Endothelial cell of umbilical vein (primary cell): ENCODE data around the gene GBX2. TPM values are rescaled to one million over a fixed set of nuclear protein-coding genes. Genes with fewer than 3 reads are reported as not detected.

Experiments used
- BruUV-seq: library from RNA; stranded (reverse); fragments of 400-500 nt; replicated peaks from 2 replicates; lab custom pipeline; 2021; lab: Mats Ljungman, UMichigan
- CTCF ChIA-PET: fragments of 300-600, 350-600 bp; sonication (Branson Sonifier 250); formaldehyde crosslinking; loops from one replicate; lab custom pipeline; 2021; ENCODE audit warnings: antibody characterized with exemption, inconsistent platforms; lab: Charles Lee
- POLR2A ChIA-PET: fragments of 300-600, 350-600 bp; sonication (Branson Sonifier 250); formaldehyde crosslinking; loops from one replicate; lab custom pipeline; 2021; ENCODE audit warnings: antibody characterized with exemption, inconsistent platforms; lab: Charles Lee
- DNase-seq: peaks from one replicate; pipeline ENCODE4 v3.0.0-alpha.2; 2011; ENCODE audit warnings: low read depth, low spot score
- FAIRE-seq: peaks from 2 replicates; lab custom pipeline; 2011; peaks lifted over from hg19 to GRCh38; lab: Jason Lieb, UNC
- H2AFZ ChIP-seq: 2 replicates; pipeline ENCODE4 v1.6.0; 2012; ENCODE audit warnings: low read depth, low read length, control low read depth, inconsistent platforms
- H3K27ac ChIP-seq: 2 replicates; pipeline ENCODE4 v1.5.1; 2011; ENCODE audit warnings: low read depth, mild to moderate bottlenecking, control low read depth, low read length, moderate library complexity; ENCODE audit not compliant: insufficient read depth
- H3K27me3 ChIP-seq, 2 experiments: 2 replicates each; pipeline versions ENCODE4 v1.6.0 to v1.6.1; 2011; ENCODE audit warnings: low read length in 2 of 2, mixed read lengths in 1 of 2; ENCODE audit not compliant: control insufficient read depth in 2 of 2, insufficient read depth in 2 of 2
- H3K36me3 ChIP-seq, 2 experiments: 2 replicates in 1 of 2; 3 replicates in 1 of 2; pipeline ENCODE4 v1.5.1; 2011; ENCODE audit warnings: low read length in 2 of 2, mild to moderate bottlenecking in 1 of 2, moderate library complexity in 1 of 2; ENCODE audit not compliant: control insufficient read depth in 2 of 2, insufficient read depth in 2 of 2; ENCODE audit errors: extremely low read depth in 1 of 2
- H3K4me1 ChIP-seq: 3 replicates; pipeline ENCODE4 v1.5.1; 2011; ENCODE audit warnings: mild to moderate bottlenecking, low read length; ENCODE audit not compliant: control insufficient read depth, insufficient read depth; ENCODE audit errors: extremely low read depth
- H3K4me2 ChIP-seq: 2 replicates; pipeline ENCODE4 v1.6.1; 2011; ENCODE audit warnings: low read length, control low read depth, mixed read lengths; ENCODE audit not compliant: insufficient read depth
- H3K4me3 ChIP-seq, 3 experiments: fragments of 200-600 bp in 1 of 3; sonication (generic), shearing (Covaris generic) in 1 of 3; replicated peaks in 1 of 3; 2 replicates each; pipeline ENCODE4 v1.5.1; 2011 to 2016; ENCODE audit warnings: control low read depth in 3 of 3, low read length in 3 of 3, mild to moderate bottlenecking in 2 of 3, inconsistent platforms in 1 of 3, low read depth in 1 of 3, moderate library complexity in 1 of 3; ENCODE audit not compliant: insufficient read depth in 1 of 3
- H3K79me2 ChIP-seq: 2 replicates; pipeline ENCODE4 v1.6.0; 2012; ENCODE audit warnings: low read length, inconsistent platforms; ENCODE audit not compliant: control insufficient read depth, insufficient read depth
- H3K9ac ChIP-seq: replicated peaks from 2 replicates; pipeline ENCODE3; 2011; ENCODE audit warnings: low read length, control low read depth; ENCODE audit not compliant: insufficient read depth; ENCODE audit errors: extremely low read depth
- H3K9me1 ChIP-seq: replicated peaks from 3 replicates; pipeline ENCODE4 v1.6.0; 2011; ENCODE audit warnings: mild to moderate bottlenecking, low read length; ENCODE audit not compliant: control insufficient read depth, insufficient read depth; ENCODE audit errors: extremely low read depth
- H3K9me3 ChIP-seq: replicated peaks from 2 replicates; pipeline ENCODE4 v1.5.1; 2012; ENCODE audit warnings: low read length, inconsistent platforms; ENCODE audit not compliant: control insufficient read depth, insufficient read depth
- H4K20me1 ChIP-seq: replicated peaks from 2 replicates; pipeline ENCODE3; 2011; ENCODE audit warnings: mild to moderate bottlenecking, low read length; ENCODE audit not compliant: control insufficient read depth, insufficient read depth; ENCODE audit errors: extremely low read depth
- EZH2 ChIP-seq: IDR thresholded peaks from 2 replicates; pipeline ENCODE4 v1.6.1; 2012; ENCODE audit warnings: borderline replicate concordance, low read depth, mild to moderate bottlenecking, moderate library complexity, low read length, inconsistent platforms; ENCODE audit not compliant: severe bottlenecking
- JUN ChIP-seq: IDR thresholded peaks from 2 replicates; pipeline ENCODE4 v1.6.1; 2011; ENCODE audit warnings: borderline replicate concordance, low read depth; ENCODE audit not compliant: insufficient read length, insufficient read depth
- MYC ChIP-seq: IDR thresholded peaks from one replicate; pipeline ENCODE4 v1.6.1; 2011; ENCODE audit warnings: mild to moderate bottlenecking, low read depth, low read length
- dilution Hi-C: fragments of 300-500 bp; cut with MboI; formaldehyde crosslinking; loops from one replicate; pipeline ENCODE4 v1.15.0; 2019; ENCODE audit warnings: low sequenced_read_pairs; ENCODE audit not compliant: extremely low pct_ligation_motif_present
- intact Hi-C: fragments of 100-400 bp; cut with micrococcal nuclease; formaldehyde crosslinking; loops from one replicate; pipeline ENCODE4 v1.10.0; 2022
- polyA plus RNA-seq, 4 experiments: library from polyadenylated mRNA; depleted of rRNA in 3 of 4; stranded (reverse) in 3 of 4; unstranded in 1 of 4; fragments of >200 nt; gene quantifications; 2 replicates each; pipeline versions ENCODE4 v1.2.1 to v1.2.3, GENCODE V29; 2011 to 2012; ENCODE audit warnings: missing spikeins in 1 of 4
- total RNA-seq: library from RNA; stranded (reverse); gene quantifications from 2 replicates; pipeline ENCODE4 v1.2.3, GENCODE V29; 2021
- TF ChIP-seq, protein P1 (sequence below), 2 donors: IDR thresholded peaks; 1 replicate in 1 of 2; 2 replicates in 1 of 2; pipeline ENCODE4 v1.5.1; 2011; ENCODE audit warnings: low read length in 2 of 2, mild to moderate bottlenecking in 2 of 2, moderate library complexity in 2 of 2, control low read depth in 1 of 2, inconsistent platforms in 1 of 2, low read depth in 1 of 2; ENCODE audit not compliant: insufficient read depth in 1 of 2; ENCODE audit errors: extremely low read depth in 1 of 2

GBX2 gene
- total and polyA plus RNA-seq, 2 donors (not counting 3 experiments of a cell fraction or from before 2014, with no cell fraction given), result 3.0 to 3.6 TPM

DNA sequence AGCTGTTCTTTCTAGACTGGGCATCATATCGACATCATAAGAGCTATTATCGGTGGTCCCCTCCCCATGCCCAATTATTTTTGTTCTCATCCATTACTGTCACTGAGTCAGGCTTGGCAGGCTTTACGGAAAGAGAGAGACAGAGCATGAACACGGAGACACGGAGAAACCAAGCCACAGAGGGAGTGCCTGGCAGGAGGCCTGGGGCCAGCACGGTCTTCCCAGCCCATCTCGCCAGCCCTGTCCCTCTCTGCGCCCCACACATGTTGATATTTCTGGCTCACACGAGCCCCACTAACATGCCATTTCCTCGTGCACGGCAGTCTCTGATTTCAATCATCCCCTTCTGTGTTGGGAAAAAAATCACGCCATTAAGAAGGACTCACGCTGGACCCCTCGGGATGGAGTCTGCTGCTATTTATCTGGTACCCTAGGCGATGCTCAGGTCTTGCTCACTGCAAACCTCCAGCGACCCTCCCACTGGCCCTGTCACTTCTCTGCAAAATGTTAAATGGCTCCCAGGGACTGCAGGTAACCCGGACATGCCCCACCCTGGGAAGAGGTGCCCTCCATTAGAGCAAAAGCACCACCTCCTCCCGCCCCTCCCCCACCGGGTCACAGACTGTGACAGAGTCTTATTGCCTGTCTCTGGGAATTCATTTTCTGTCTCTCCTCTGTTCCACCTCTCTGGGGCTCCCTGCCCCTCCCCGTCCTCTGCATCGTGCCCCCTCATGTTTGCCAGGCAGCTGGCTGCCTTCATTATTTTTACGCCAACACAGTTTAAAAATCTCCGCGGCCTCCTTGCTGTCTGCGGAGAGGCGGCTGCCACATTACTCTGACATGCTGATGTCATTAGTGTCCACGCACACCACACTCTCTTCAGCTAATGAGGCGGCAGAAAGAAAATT is 40.1 kb upstream of the GBX2 start:
- Histone ChIP-seq H3K27me3 (no peaks in the 10 kb centered on the region), H3K27ac (no peak overlapping the region), H3K4me3 (no peak overlapping the region), H3K4me1 (peaks cover 14% of the 10 kb centered on the region), H3K79me2 (no peaks in the 10 kb centered on the region), H3K4me2 (no peak overlapping the region), H3K9ac (no peak overlapping the region), H2AFZ (no peak overlapping the region), H3K9me1 (no peaks in the 10 kb centered on the region), H4K20me1 (no peaks in the 10 kb centered on the region), H3K36me3 (no peaks in the 10 kb centered on the region), H3K9me3 (no peaks in the 10 kb centered on the region)
- POLR2A ChIA-PET, result interaction anchor here (0.6 kb wide), 1 partner anchor 42 kb away, joined by 6 read pairs; no protein-coding TSS in a partner anchor
- FAIRE-seq, result no peak
- DNase-seq, result no peak
- CTCF ChIA-PET, result interaction anchor here (1.1 to 1.5 kb wide), 4 partner anchors 9 to 442 kb away, joined by 3 to 5 read pairs (median 4); no protein-coding TSS in a partner anchor
- intact Hi-C loops, result no loop called here
- TF ChIP-seq MYC, result no peak
- TF ChIP-seq EZH2, result no peak
- TF ChIP-seq, protein P1, sequence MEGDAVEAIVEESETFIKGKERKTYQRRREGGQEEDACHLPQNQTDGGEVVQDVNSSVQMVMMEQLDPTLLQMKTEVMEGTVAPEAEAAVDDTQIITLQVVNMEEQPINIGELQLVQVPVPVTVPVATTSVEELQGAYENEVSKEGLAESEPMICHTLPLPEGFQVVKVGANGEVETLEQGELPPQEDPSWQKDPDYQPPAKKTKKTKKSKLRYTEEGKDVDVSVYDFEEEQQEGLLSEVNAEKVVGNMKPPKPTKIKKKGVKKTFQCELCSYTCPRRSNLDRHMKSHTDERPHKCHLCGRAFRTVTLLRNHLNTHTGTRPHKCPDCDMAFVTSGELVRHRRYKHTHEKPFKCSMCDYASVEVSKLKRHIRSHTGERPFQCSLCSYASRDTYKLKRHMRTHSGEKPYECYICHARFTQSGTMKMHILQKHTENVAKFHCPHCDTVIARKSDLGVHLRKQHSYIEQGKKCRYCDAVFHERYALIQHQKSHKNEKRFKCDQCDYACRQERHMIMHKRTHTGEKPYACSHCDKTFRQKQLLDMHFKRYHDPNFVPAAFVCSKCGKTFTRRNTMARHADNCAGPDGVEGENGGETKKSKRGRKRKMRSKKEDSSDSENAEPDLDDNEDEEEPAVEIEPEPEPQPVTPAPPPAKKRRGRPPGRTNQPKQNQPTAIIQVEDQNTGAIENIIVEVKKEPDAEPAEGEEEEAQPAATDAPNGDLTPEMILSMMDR (IDR thresholded peaks at IDR 0.05; ENCODE audit: extremely low read depth in 1 of 2, insufficient read depth in 1 of 2, low read depth in 1 of 2, low read length in 2 of 2), result no peak
- no peak for TF ChIP-seq JUN
- dilution Hi-C loops, result no loop called here
- no TSS peak for BruUV-seq
